22Rv1 (cell line): ENCODE data around the gene C5.

Experiments
- ZFX ChIP-seq: fragments of 450-650 bp; IDR thresholded peaks from 2 replicates; pipeline ENCODE4 v1.6.1; 2017; ENCODE audit warnings: antibody characterized with exemption, borderline replicate concordance
- TF ChIP-seq, protein P1 (sequence below): fragments of 450-650 bp; IDR thresholded peaks from 2 replicates; pipeline ENCODE4 v1.5.1; 2017; ENCODE audit warnings: mild to moderate bottlenecking

DNA sequence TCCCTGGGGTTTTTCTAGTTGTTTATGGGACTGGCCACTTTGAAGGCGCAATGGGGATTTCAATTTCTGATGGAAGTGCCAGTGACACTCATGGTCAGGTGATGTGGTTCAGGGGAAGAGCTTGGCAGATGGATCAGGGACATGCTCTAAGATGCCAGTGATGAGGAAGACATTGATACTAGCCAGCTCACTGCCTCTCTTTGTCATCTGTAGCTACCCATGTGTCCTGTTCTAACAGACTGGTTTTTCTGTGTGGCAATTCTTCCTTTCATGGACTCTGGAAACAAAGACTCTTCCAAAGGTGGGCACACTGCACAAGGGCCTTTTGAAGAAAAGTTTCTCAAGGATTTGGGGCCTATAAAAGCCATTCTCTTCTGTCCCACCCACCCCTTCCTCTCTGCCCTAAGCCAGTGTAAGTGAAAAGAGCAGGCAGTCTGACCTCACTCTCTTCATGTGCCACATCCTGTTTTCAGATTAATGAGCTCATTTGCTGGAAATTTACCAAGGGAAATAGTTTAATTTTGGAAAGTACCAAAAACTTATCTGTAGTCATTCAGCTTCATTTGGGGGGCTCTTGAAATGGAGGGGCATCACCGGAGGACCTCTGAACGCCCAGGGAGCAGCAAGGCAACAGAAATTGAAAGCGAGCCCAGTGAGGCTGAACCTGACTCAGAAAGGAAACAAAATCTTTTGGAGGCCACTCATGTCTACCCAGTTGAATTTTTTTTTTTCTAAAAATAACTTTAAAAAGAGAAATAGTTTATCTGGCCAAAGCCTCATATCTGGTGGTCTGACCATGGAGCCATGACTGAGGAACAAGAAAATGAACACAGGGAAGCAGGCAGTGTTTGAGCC is 118.6 kb downstream of the C5 start:
- TF ChIP-seq, protein P1, sequence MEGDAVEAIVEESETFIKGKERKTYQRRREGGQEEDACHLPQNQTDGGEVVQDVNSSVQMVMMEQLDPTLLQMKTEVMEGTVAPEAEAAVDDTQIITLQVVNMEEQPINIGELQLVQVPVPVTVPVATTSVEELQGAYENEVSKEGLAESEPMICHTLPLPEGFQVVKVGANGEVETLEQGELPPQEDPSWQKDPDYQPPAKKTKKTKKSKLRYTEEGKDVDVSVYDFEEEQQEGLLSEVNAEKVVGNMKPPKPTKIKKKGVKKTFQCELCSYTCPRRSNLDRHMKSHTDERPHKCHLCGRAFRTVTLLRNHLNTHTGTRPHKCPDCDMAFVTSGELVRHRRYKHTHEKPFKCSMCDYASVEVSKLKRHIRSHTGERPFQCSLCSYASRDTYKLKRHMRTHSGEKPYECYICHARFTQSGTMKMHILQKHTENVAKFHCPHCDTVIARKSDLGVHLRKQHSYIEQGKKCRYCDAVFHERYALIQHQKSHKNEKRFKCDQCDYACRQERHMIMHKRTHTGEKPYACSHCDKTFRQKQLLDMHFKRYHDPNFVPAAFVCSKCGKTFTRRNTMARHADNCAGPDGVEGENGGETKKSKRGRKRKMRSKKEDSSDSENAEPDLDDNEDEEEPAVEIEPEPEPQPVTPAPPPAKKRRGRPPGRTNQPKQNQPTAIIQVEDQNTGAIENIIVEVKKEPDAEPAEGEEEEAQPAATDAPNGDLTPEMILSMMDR, result no peak
- no peak for TF ChIP-seq ZFX
